GM18519 (cell line): ENCODE measurements around the gene ZNF575.
"Not testable (repeated sequence)": the region's sequence is repeated elsewhere in the genome, so short reads cannot be mapped to it uniquely, and the experiment has no call there.

ENCODE experiments used
- ATAC-seq: cut with Tn5 transposase; IDR thresholded peaks from one replicate; pipeline ENCODE4 v1.9.1; 2021; ENCODE audit warnings: mild to moderate bottlenecking, moderate library complexity; ENCODE audit not compliant: unreplicated experiment, low FRiP score

ZNF575 gene

DNA sequence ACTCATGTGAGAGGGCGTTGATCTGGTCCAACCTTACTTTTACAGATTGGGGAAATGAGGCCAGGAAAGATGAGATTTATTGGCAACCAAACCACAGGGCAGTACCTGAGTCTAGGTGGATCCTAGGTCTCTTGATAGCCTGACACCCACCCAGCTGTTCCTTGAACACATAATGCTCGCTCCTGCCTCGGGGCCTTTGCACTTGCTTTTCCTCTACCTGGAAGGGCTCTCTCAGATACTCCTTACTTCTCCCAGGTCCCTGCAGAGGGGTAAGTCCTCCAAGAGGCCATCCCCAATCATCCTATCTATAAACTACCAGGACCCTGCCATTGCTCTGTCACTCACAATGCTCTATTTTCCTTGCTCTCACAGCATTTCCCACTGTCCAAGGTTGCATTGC, 7.4 kb downstream of the ZNF575 start:
- no peak for ATAC-seq

DNA sequence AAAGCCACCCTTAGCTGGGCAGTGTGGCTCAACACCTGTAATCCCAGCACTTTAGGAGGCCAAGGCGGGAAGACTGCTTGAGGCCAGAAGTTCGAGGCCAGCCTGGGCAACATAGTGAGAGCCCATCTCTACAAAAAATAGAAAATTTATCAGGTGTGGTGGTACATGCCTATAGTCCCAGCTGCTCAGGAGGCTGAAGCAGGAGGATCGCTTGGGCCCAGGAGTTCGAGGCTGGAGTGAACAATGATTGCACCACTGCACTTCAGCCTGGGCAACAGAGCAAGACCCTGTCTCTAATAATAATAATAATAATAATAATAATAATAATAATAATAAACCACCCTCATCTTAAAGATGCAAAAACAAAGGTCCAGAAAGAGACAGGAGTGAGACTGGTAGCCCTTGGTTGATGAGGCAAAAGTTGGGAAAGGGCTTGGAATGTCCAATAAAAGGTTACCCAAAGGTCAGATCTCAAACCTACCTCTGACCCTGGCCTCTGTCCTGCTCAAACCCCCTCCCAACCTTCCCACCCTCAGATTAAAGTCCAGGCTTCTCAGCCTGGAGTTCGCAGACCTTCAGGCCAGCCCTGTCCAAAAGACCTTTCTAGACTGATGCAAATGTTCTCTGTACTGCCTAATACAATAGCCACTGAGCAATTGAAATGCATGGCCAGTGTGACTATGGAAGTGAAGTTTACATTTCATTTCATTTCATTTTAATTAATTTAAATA, 9.1 kb downstream of the ZNF575 start:
- no peak for ATAC-seq

DNA sequence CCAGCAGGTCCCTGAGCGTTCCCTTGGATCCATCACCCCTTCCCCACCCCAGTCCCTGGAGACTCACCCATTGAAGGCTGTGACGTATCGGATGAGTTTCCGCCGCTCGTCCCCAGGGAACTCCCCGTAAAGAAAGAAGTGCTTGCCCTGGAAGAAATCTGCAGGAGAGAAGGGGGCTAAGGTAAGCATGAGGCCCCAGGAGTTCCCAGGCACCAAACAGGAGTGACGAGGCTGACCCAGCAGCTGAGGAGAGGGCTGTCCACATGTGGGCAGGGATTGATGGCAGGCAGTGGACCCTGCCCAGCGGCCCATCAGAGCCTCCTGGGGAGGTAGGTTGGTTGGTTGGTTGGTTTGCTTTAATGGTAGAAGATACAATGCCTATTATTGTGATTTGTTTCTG, 11.1 kb downstream of the ZNF575 start:
- no peak for ATAC-seq

DNA sequence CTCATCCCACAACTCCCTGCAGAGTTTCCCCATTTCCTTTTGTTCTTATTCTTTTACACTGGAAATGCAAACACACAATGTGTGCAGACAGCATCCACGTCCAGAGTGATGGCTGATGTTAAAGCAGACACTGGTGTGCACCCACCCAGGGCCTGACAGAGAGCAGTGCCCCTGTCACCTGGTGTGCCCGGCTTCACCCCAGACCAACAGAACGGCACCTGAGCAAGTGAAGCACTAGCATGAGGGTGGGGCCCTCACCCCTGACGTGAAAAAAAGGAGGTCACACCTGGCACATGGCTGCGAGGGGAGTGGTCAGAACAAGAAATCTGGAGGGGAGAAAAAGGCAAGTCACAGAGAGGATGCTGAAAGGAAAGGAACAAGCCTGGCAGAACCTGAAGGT, 12.3 kb downstream of the ZNF575 start:
- ATAC-seq = no peak

DNA sequence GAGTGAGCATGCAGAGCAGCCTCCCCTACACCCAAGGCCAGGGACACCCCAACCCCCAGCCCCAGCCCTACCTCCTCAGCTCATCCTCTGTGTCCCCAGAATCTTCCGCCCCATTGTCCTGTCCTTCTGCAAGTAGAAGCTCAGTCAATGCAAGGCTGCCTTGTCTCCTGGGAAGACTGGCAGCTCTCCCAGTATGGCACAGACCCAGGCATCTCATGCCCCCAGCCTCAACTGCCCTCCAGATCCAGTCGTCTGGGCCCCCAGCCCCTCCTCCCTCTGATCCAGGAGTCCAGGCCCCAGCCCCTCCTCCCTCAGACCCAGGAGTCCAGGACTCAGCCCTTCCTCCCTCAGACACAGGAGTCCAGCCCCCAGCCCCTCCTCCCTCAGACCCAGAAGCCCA, 13.0 kb downstream of the ZNF575 start:
- no peak for ATAC-seq

DNA sequence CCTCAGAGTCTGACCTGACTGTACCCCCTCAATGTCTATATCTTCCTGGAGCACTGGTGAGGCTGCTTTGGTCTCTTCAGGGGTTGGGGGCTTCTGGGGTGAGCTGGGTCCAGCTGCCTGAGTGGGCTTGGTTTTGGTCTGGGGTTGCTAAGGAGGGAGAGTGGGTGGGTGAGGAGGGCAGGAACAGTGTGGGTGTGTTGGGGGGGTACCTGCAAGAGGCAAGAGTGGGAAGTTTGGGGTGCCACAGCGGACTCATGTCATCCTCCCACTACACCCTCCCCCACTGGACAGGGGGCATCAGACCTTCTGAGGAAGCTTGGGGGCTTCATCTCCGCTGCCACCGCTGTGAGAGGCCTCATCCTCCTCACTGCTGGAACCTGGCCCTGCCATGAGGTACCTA, 13.6 kb downstream of the ZNF575 start:
- ATAC-seq = no peak

DNA sequence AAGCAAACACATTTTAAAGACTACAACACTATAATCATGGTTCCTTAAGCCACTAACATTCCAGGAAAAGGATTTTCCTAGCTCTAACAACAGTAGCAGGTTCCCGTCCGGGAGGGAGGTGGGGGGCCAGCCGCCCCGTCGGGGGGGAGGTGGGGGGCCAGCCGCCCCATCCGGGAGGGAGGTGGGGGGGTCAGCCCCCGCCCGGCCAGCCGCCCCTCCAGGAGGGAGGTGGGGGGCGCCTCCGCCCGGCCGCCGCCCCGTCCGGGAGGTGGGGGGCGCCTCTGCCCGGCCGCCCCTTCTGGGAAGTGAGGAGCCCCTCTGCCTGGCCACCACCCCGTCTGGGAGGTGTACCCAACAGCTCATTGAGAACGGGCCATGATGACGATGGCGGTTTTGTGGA, 14.9 kb downstream of the ZNF575 start:
- ATAC-seq = not testable (repeated sequence)

DNA sequence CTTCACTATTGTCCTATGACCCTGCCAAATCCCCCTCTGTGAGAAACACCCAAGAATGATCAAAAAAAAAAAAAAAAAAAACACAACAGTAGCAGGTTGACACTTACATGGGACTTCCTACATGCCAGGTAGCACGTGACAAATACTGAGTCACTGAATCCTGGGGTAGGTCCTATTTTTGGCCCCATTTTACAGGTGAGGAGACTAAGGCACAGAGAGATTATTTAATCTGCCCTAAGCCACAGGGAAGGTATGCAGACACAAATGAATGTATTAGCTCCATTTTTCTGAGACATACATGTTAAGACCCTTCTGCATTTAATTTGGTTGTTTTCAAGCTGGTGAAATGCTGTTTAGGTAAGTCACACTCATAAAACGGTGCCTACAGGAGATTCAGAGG, 15.7 kb downstream of the ZNF575 start:
- no peak for ATAC-seq

DNA sequence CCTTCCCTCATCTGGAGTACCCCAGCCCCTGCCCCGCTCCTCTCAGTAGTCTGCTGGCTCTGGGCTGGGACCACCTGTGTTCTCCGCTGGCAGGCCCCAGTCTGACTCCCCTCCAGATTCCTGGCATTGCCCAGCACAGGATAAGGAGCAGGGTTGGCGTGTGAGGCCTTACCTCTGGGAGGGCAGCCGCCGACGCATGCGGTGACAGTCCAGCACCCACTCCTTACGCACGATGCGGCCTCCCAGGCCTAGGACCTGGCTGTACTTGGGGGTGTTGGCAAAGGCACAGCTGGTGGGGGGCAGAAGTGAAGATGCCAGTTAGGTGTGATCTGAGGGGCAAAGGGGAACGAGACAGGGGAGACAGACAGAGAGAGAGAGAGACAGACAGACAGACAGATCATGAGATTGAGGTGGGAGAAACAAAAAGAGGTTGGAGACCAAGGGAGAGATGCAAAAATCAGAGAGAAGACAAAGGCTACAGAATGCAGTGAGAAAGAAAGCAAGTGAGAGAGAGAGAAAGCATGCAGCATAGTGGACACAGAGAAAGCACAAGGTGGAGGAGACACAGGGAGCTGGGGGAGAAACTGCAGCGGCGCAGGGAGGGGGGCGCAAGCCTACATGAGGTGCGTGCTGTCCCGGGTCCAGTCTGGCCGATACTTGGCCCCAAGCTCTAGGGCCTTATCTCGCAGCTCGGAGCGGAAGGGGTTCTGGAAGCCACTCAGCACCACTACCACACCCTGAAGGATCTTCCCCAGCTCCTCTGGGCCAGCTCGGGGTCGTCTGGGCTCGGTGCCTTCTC, 18.6 kb downstream of the ZNF575 start:
- ATAC-seq = no peak

DNA sequence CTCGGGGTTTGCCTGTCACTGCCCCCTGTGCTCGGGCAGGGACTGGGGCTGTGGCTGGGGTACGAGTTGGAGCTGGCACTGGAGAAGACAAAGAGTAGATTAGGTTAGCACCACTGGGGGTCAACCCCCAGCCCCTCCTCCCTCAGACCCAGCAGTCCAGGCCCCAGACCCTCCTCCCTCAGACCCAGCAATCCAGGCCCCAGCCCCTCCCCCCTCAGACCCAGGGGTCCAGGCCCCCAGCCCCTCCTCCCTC, 19.1 kb downstream of the ZNF575 start:
- no peak for ATAC-seq

DNA sequence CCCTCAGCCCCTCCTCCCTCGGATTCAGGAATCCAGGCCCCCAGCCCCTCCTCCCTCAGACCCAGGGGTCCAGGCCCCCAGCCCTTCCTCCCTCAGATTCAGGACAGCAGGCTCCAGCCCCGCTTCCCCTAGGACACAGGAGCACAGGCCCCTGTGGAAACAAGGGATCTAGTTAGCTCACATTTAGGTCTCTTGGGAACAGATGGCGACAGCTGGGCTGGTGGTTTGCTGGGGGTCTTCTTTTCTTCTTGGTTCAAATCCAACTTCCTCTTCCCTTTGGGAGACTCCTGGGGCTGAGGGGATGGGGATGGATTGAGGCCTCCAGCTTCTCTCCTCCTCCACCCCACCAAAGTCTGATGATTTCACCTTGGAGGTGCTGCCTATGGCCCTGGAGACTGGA, 19.6 kb downstream of the ZNF575 start:
- ATAC-seq = no peak

DNA sequence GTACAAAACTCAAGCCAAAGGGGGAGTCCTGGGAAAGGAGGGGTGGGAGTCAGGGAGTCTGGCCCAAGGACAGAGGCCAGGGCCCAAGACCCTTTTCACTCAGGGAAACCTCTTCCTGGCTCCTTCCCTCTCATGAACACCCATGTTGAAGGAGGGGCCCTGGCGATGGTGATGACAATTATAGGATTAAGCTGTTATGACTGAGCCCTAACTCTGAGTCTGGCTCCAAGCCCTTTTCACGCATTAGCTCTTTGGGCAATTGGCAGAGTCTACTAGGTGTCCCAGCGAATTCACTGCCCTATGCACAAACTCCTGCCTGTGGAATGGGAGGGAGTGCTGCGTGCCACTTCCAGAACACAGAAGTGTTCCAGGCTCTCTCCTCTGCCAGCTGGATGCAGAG, 20.7 kb downstream of the ZNF575 start:
- no peak for ATAC-seq

DNA sequence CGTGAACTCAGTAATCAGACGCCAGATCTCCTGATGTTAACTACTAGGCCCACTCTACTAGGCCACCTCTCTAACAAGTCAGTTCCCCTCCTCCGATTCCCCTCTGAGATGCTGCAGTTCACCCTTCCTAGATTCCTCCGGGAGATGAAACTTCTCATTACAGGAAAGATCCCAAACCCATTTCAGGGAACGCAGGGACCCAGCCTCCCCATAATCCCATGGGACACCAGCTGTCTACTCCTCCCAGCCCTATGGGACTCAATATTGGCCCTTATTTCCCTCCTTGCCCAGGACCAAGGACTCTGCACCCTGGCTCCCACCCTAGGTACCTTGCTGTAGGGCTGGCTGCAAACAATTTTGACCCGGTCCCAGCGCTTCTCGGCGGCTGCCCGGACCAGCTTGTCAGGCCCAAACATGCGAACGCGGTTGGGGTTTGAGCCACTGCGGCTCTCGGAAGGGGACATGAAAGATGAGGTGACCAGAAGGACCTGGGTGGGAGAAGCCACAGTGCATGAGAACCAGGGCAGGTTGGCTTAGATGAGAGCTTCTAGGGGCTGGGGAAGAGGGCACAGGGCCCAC, 21.4 kb downstream of the ZNF575 start:
- ATAC-seq = no peak

DNA sequence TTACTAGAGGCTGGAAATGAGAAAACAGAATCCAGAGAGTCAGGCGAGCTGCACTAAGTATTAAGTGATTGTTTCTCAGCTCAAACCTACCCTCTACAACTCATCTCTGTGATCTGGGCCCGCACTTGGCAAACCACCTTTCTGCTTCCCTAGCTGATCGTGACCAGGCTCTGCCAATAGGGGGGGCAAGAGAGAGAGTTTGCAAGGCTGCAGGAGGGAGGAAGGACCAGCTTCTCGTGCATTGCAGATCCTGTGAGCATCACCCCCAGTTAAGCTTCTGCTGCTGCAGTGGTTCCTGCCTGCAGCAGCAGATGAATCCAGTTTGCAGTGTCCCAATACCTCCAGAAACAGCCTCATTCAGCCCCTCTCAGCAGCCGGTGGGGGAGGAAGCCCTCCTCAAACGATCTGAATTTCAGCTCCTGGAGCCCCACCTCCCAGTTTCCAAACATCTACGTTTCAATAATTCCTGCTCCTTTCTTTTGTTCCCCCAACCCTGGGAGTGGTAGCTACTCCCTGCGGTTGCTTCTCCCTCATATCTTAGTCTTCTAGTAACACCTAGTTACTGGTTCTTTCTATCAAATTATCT, 22.3 kb downstream of the ZNF575 start:
- no peak for ATAC-seq

DNA sequence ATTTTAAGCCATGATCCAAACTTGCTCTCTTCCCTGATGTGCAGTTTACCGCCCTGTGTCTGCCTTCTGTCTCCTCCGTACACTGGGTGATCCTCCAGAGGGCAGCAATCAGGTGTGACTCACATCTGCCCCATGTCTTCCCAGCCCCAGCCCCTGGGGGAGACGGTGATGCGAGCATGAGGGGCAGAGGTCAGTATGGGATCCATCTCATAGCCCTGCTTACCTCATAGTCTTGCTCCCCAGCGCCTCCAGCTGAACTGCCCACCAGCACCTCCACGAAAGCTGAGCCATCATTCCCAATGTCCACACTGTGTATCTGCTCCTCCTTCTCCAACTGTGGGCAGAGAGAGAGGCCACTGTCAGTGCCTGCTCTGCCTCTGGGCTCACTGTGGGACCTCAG, 27.7 kb downstream of the ZNF575 start:
- ATAC-seq = no peak

DNA sequence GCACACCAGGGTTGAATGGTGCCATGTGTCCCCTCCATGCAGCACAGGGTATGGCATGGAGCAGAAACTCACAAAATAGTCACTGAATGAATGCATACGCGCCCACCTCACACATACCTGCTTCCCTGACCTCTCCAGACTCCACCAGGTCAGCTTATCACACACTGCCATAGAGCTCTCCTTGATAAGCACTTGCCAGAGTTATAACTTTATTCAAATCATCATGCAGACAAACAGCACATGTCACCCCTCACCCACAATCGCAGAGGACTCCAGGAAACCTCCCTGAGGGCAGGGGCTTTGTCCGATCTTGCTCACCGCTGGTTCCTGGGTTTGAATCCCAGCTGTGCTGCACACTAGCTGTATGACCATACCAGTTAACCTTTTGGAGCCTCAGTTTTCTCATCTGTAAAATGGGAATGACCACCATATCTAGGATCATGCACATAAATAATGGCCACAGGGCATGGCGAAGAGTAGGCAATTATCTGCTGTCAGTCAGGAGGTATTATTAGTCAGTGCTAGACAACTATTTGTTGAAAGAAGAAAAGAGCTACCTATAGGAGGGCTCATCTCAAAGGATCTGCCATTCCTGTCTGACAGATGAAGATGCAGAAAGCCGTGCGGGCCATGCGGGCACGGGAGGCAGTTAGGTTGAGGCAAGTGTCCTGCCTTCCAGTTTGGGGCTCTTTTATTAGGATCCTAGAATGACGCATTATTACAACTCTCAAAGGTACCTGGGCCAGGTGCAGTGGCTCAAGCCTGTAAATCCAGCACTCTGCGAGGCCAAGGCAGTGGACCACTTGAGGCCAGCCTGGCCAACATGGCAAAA, 28.4 kb downstream of the ZNF575 start:
- ATAC-seq = no peak

DNA sequence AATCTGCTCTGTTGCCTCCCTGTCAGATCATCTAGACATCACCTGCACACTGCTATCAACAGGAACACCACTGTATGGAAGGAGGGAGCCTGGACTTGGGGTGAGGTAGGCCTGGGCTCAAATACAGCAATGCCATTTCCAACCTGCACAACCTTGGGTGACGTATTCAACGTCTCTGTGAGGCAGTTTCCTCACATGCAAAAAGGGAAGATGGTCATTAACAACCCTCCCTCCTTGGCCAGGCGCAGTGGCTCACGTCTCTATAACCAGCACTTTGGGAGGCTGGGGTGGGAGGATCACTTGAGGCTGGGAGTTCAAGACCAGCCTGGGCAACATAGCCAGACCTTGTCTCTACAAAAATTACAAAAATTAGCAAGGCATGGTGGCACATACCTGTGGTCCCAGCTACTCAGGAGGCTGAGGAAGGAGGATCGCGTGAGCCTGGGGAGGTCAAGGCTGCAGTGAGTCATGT, 29.3 kb downstream of the ZNF575 start:
- no peak for ATAC-seq

DNA sequence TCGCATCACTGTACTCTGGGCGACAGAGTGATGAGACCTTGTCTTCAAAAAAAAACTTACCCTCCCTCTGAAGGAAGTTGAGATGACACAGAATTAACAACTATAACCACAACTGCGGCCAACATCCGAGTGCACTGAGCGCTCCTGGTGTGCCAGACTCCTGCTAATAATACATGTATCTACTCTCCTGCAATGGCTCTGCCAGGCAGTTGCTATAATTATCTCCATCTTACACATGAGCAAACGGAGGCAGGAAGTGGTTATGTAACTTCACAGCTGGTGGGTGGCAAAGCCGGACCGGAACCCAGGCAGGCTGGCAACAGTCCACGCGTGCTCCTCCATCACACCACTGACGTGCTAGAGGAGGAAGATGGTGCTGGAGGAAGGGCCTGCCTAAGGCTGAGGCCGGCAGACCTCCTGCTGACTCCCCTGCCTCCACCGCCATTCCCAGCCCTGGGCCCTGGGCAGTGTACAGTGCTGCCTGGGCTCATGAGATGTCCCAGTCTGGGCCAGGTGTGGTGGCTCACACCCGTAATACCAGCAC, 29.8 kb downstream of the ZNF575 start:
- peak; percentile 58 for ATAC-seq

DNA sequence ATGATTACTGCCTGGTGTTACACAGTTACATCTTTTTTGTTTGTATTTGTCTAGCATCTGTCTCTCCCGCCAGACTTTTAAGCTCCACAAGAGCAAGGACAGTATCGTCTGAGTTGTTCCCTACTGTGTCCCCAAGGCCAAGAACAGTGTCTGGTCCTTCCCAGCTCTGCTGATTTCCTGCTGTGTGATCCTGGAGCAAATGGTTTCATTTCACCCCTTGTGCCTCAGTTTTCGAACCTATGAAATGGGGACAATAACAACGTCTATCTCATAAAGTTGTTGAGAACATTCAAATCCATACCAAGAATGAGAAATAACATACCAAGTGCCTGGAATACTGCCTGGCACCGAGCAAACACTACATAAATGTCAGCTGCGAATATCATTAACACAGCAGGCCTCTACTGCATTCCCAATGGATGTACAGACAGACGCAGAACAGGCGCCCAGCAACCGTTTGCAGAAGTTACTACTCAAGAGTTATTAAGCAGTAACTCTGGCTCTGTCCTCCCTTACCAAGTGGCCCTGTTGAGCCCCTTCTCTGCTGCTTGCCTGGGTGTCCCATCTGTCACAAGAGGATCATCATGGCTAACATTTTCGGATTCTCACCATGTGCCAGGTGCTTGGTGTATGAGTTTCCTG, 30.9 kb downstream of the ZNF575 start:
- ATAC-seq = no peak

DNA sequence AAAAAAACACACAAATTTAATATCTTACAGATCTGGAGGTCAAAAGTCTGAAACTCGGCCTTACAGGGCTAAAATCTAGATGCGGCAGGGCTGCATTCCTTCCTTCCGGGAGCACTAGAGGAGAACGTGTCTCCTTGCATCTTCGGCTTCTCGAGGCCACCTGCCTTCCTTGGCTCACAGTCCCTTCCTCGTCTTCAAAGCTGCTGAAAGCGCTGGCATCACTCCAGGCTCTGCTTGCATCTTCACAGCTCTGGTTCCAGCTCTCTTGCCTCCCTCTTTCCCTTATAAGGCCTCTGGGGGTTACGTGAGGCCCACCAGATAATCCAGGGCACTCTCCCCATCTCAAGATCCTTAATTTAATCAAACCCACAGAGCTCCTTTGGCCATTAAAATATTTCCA, 31.8 kb downstream of the ZNF575 start:
- ATAC-seq = no peak
